CD4-positive, CD25-positive, alpha-beta regulatory T cell (primary cell): ENCODE results near the gene TOMM22. TPM values are rescaled to one million over a fixed set of nuclear protein-coding genes. Genes with fewer than 3 reads are reported as not detected.
A peak's percentile ranks its signal among the peaks of the same experiment; 100 is the strongest.

Source experiments
- ATAC-seq, 2 donors: fragments of 150-1000 bp; cut with Tn5 transposase; one replicate each; pipeline ENCODE4 v1.10.0; 2021; ENCODE audit warnings: low read depth in 2 of 2, moderate number of reproducible peaks in 2 of 2, moderate library complexity in 1 of 2
- DNase-seq, 3 donors: peaks; one replicate each; pipeline versions ENCODE4 v3.0.0 to v3.0.0-alpha.2; 2012 to 2022; ENCODE audit warnings: mixed read lengths in 1 of 3
- H3K27ac ChIP-seq: one replicate; pipeline ENCODE4 v1.7.0; 2013; ENCODE audit warnings: mild to moderate bottlenecking, low read length; ENCODE audit not compliant: insufficient read depth, poor library complexity, severe bottlenecking
- H3K27me3 ChIP-seq: one replicate; pipeline ENCODE4 v1.7.0; 2013; ENCODE audit warnings: low read length; ENCODE audit not compliant: control insufficient read depth, insufficient read depth
- H3K36me3 ChIP-seq: one replicate; pipeline ENCODE4 v1.7.0; 2013; ENCODE audit warnings: mild to moderate bottlenecking, low read length, moderate library complexity; ENCODE audit not compliant: control insufficient read depth, insufficient read depth
- H3K4me1 ChIP-seq: 2 replicates; pipeline ENCODE4 v1.7.0; 2013; ENCODE audit warnings: mild to moderate bottlenecking, low read length; ENCODE audit not compliant: insufficient read depth, control insufficient read depth, poor library complexity, severe bottlenecking
- H3K4me3 ChIP-seq: one replicate; pipeline ENCODE4 v1.7.0; 2013; ENCODE audit warnings: low read depth, mild to moderate bottlenecking, low read length, moderate library complexity
- H3K9me3 ChIP-seq, 2 experiments: 1 replicate in 1 of 2; 2 replicates in 1 of 2; pipeline ENCODE4 v1.7.0; 2013; ENCODE audit warnings: low read length in 2 of 2, mild to moderate bottlenecking in 1 of 2, moderate library complexity in 1 of 2; ENCODE audit not compliant: control insufficient read depth in 2 of 2
- H3K27ac Mint-ChIP-seq, 3 donors: one replicate each; pipeline ENCODE4 v1.8.0; 2020 to 2022; ENCODE audit warnings: mild to moderate bottlenecking in 3 of 3, mixed read lengths in 3 of 3, moderate library complexity in 2 of 3
- H3K27me3 Mint-ChIP-seq: one replicate; pipeline ENCODE4 v1.8.0; 2022; ENCODE audit warnings: mild to moderate bottlenecking, mixed read lengths
- H3K36me3 Mint-ChIP-seq: one replicate; pipeline ENCODE4 v1.8.0; 2020; ENCODE audit warnings: mixed read lengths
- H3K4me1 Mint-ChIP-seq, 4 donors: one replicate each; pipeline ENCODE4 v1.8.0; 2020 to 2022; ENCODE audit warnings: mixed read lengths in 4 of 4, mild to moderate bottlenecking in 1 of 4
- H3K4me3 Mint-ChIP-seq, 4 donors: one replicate each; pipeline ENCODE4 v1.8.0; 2020 to 2022; ENCODE audit warnings: mild to moderate bottlenecking in 4 of 4, mixed read lengths in 4 of 4, moderate library complexity in 3 of 4
- H3K9me3 Mint-ChIP-seq, 7 donors: one replicate each; pipeline ENCODE4 v1.8.0; 2020 to 2022; ENCODE audit warnings: mixed read lengths in 7 of 7, mild to moderate bottlenecking in 3 of 7, moderate library complexity in 2 of 7
- polyA plus RNA-seq, 4 donors: library from polyadenylated mRNA; unstranded; fragments of 300-500 nt; fragmentation: Illumina TruSeq; gene quantifications; one replicate each; pipeline ENCODE4 v1.2.3, GENCODE V29; 2021
- total RNA-seq: library from RNA; stranded (reverse); gene quantifications from one replicate; pipeline ENCODE4 v1.2.3, GENCODE V29; 2022

The TOMM22 gene
- total and polyA plus RNA-seq, 5 donors from 2014 or later = 58.4 to 72.7 (median 63.5) TPM

GRCh38 chr22:38715852-38716251 lies 34.1 kb downstream of the TOMM22 start:
- peaks cover 70% of the 10 kb centered on the region for H3K36me3 ChIP-seq
- no peak overlapping the region for H3K27ac ChIP-seq
- no peaks in the 10 kb centered on the region for H3K9me3 ChIP-seq
- Mint-ChIP-seq H3K4me1 (peaks cover 20 to 51% (median 45%) of the 10 kb centered on the region in 4 donors), H3K9me3 (peaks cover 0 to 2% (median 0%) of the 10 kb centered on the region in 7 donors), H3K4me3 (no peak overlapping the region), H3K27me3 (no peaks in the 10 kb centered on the region), H3K36me3 (peaks cover 46% of the 10 kb centered on the region), H3K27ac (peak overlapping the region in 1 of 3 donors; percentile 89)
- no peak for DNase-seq
- H3K4me3 ChIP-seq = no peak overlapping the region
- ATAC-seq = no peak
- H3K4me1 ChIP-seq = peaks cover 13% of the 10 kb centered on the region
- no peaks in the 10 kb centered on the region for H3K27me3 ChIP-seq

GRCh38 chr22:38716271-38716670 lies 34.5 kb downstream of the TOMM22 start:
- DNase-seq (no peak), ATAC-seq (no peak)
- peaks cover 0 to 2% (median 0%) of the 10 kb centered on the region in 7 donors for H3K9me3 Mint-ChIP-seq
- peaks cover 69% of the 10 kb centered on the region for H3K36me3 ChIP-seq
- H3K27me3 ChIP-seq = no peaks in the 10 kb centered on the region
- H3K9me3 ChIP-seq = no peaks in the 10 kb centered on the region
- no peak overlapping the region for H3K27ac ChIP-seq
- H3K4me3 ChIP-seq = no peak overlapping the region
- H3K4me3 Mint-ChIP-seq = no peak overlapping the region
- peaks cover 17 to 46% (median 41%) of the 10 kb centered on the region in 4 donors for H3K4me1 Mint-ChIP-seq
- peaks cover 47% of the 10 kb centered on the region for H3K36me3 Mint-ChIP-seq
- H3K4me1 ChIP-seq = peaks cover 13% of the 10 kb centered on the region
- no peak overlapping the region for H3K27ac Mint-ChIP-seq
- no peaks in the 10 kb centered on the region for H3K27me3 Mint-ChIP-seq

GRCh38 chr22:38716826-38717225 lies 35.1 kb downstream of the TOMM22 start:
- H3K27ac Mint-ChIP-seq = peak overlapping the region in 2 of 3 donors; percentile 38 to 68
- peaks cover 73% of the 10 kb centered on the region for H3K36me3 ChIP-seq
- no peaks in the 10 kb centered on the region for H3K27me3 ChIP-seq
- H3K27me3 Mint-ChIP-seq = no peaks in the 10 kb centered on the region
- peaks cover 0 to 2% (median 0%) of the 10 kb centered on the region in 7 donors for H3K9me3 Mint-ChIP-seq
- no peak overlapping the region for H3K4me3 Mint-ChIP-seq
- H3K27ac ChIP-seq = no peak overlapping the region
- ATAC-seq = no peak
- H3K36me3 Mint-ChIP-seq = peaks cover 52% of the 10 kb centered on the region
- DNase-seq = no peak
- peaks cover 15 to 43% (median 41%) of the 10 kb centered on the region in 4 donors for H3K4me1 Mint-ChIP-seq
- H3K4me1 ChIP-seq = peaks cover 13% of the 10 kb centered on the region
- no peaks in the 10 kb centered on the region for H3K9me3 ChIP-seq
- H3K4me3 ChIP-seq = no peak overlapping the region

DNA sequence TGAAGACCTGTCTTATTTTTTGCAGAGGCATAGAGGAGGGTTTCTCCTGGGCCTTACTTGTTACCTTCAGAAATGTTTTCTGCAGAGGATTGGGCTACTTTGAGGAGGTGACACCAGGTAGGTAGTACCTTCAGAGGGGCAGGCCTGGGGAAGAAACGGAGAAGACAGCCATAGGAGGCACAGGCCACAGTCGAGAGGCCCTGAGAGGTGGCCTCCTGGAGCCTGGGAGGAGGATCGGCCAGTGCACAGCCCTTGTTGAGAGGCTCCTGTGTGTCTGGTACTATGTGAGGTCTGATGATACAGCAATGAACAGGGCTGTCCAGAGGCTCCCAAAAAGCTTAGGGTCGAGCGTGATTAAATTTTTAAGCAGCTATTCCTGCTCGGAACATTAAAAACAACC lies 35.5 kb downstream of the TOMM22 start:
- H3K27me3 ChIP-seq = no peaks in the 10 kb centered on the region
- peaks cover 73% of the 10 kb centered on the region for H3K36me3 ChIP-seq
- Mint-ChIP-seq H3K27me3 (no peaks in the 10 kb centered on the region), H3K4me1 (peaks cover 15 to 40% (median 37%) of the 10 kb centered on the region in 4 donors), H3K36me3 (peaks cover 53% of the 10 kb centered on the region), H3K27ac (peak overlapping the region in 1 of 3 donors; percentile 68), H3K4me3 (no peak overlapping the region), H3K9me3 (peaks cover 0 to 2% (median 0%) of the 10 kb centered on the region in 7 donors)
- DNase-seq (no peak), ATAC-seq (no peak)
- no peak overlapping the region for H3K4me3 ChIP-seq
- H3K4me1 ChIP-seq = peaks cover 13% of the 10 kb centered on the region
- no peaks in the 10 kb centered on the region for H3K9me3 ChIP-seq
- no peak overlapping the region for H3K27ac ChIP-seq

DNA sequence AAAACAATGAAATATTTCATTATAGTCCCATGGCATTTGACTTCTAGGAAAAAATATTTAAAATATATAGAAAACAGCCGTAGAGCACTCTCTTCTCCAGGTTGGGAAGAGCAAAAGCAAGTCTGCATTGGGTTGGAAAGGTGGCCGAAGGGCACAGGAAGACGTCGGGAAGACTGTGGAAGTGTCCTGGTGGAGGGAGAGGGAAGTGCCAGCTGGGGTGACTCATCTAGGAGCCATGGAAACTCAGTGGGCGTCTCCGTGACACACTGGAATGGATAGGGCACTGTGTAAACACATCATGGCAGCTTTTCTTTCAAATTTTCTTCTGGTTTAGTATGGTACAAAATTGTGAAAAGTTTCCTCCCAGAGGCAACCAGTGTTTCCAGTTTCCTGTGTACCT lies 36.7 kb downstream of the TOMM22 start:
- H3K27me3 Mint-ChIP-seq = no peaks in the 10 kb centered on the region
- H3K4me1 Mint-ChIP-seq = peaks cover 11 to 29% (median 26%) of the 10 kb centered on the region in 4 donors
- peaks cover 77% of the 10 kb centered on the region for H3K36me3 ChIP-seq
- peak overlapping the region in 2 of 3 donors; percentile 6 to 7 for H3K27ac Mint-ChIP-seq
- H3K9me3 ChIP-seq = no peaks in the 10 kb centered on the region
- H3K27me3 ChIP-seq = no peaks in the 10 kb centered on the region
- peaks cover 0 to 2% (median 0%) of the 10 kb centered on the region in 7 donors for H3K9me3 Mint-ChIP-seq
- DNase-seq (no peak), ATAC-seq (no peak)
- H3K4me3 Mint-ChIP-seq = no peak overlapping the region
- no peak overlapping the region for H3K4me3 ChIP-seq
- H3K36me3 Mint-ChIP-seq = peaks cover 51% of the 10 kb centered on the region
- H3K4me1 ChIP-seq = peaks cover 4% of the 10 kb centered on the region
- no peak overlapping the region for H3K27ac ChIP-seq

- H3K27ac ChIP-seq = no peak overlapping the region
- H3K27me3 ChIP-seq = no peaks in the 10 kb centered on the region
- no peak for ATAC-seq
- no peak for DNase-seq
- no peak overlapping the region for H3K4me3 ChIP-seq
- no peaks in the 10 kb centered on the region for H3K4me1 ChIP-seq
- H3K4me3 Mint-ChIP-seq = no peak overlapping the region
- H3K4me1 Mint-ChIP-seq = peaks cover 8 to 21% (median 20%) of the 10 kb centered on the region in 4 donors
- H3K9me3 Mint-ChIP-seq = no peaks in the 10 kb centered on the region
- no peaks in the 10 kb centered on the region for H3K9me3 ChIP-seq
- H3K27ac Mint-ChIP-seq = peak overlapping the region in 1 of 3 donors; percentile 36
- H3K27me3 Mint-ChIP-seq = no peaks in the 10 kb centered on the region
- H3K36me3 ChIP-seq = peaks cover 84% of the 10 kb centered on the region
- H3K36me3 Mint-ChIP-seq = peaks cover 52% of the 10 kb centered on the region
Measured at GRCh38 chr22:38719196-38719595, 37.4 kb downstream of the TOMM22 start.

DNA sequence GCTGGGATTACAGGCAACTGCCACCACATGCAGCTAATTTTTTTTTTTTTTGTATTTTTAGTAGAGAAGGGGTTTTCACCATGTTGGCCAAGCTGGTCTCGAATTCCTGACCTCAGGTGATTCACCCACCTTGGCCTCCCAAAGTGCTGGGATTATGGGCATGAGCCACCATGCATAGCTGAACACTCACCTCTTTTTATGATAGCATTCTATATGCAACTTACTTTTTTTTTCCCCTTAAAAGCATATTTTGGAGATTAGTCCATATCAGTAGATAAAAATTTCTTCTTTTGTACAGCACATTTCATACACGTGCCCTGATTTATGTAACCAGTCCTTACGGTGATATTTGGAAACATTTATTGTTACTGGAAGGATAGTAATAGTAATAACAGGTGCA lies 38.6 kb downstream of the TOMM22 start:
- Histone ChIP-seq H3K36me3 (peaks cover 89% of the 10 kb centered on the region), H3K4me1 (no peaks in the 10 kb centered on the region), H3K9me3 (no peaks in the 10 kb centered on the region), H3K4me3 (no peak overlapping the region), H3K27ac (no peak overlapping the region), H3K27me3 (no peaks in the 10 kb centered on the region)
- Mint-ChIP-seq H3K36me3 (peaks cover 51% of the 10 kb centered on the region), H3K9me3 (no peaks in the 10 kb centered on the region), H3K4me1 (peaks cover 7 to 17% (median 16%) of the 10 kb centered on the region in 4 donors), H3K27ac (no peak overlapping the region), H3K27me3 (no peaks in the 10 kb centered on the region), H3K4me3 (no peak overlapping the region)
- ATAC-seq (no peak), DNase-seq (no peak)

- Mint-ChIP-seq H3K4me1 (peaks cover 7 to 22% (median 16%) of the 10 kb centered on the region in 4 donors), H3K27ac (peak overlapping the region in 2 of 3 donors; percentile 36 to 65), H3K36me3 (peaks cover 58% of the 10 kb centered on the region), H3K4me3 (peak overlapping the region in 1 of 4 donors; percentile 63), H3K27me3 (no peaks in the 10 kb centered on the region), H3K9me3 (no peaks in the 10 kb centered on the region)
- Histone ChIP-seq H3K27me3 (no peaks in the 10 kb centered on the region), H3K4me1 (no peaks in the 10 kb centered on the region), H3K9me3 (no peaks in the 10 kb centered on the region), H3K27ac (no peak overlapping the region), H3K36me3 (peaks cover 89% of the 10 kb centered on the region), H3K4me3 (no peak overlapping the region)
- no peak for DNase-seq
- no peak for ATAC-seq
Measured at GRCh38 chr22:38721551-38721950, 39.8 kb downstream of the TOMM22 start.
